Mesenchymal stem cell (in vitro differentiated cells and primary cell): Measurements from ENCODE around the gene NRIP2.

Source experiments
- DNase-seq: peaks from one replicate; pipeline ENCODE4 v3.0.0-alpha.2; 2013
- H2AFZ ChIP-seq: one replicate; pipeline ENCODE4 v1.6.1; 2013; ENCODE audit warnings: low read depth, mild to moderate bottlenecking, control low read depth, inconsistent platforms, low read length, moderate library complexity
- H2AK5ac ChIP-seq: 2 replicates; pipeline ENCODE4 v1.6.1; 2013; ENCODE audit warnings: low read length, moderate library complexity, mild to moderate bottlenecking, inconsistent platforms; ENCODE audit not compliant: severe bottlenecking
- H2BK120ac ChIP-seq: one replicate; pipeline ENCODE4 v1.6.1; 2013; ENCODE audit warnings: low read depth, mild to moderate bottlenecking, inconsistent platforms, low read length, moderate library complexity
- H2BK12ac ChIP-seq, 2 experiments: one replicate each; pipeline ENCODE4 v1.6.1; 2013; ENCODE audit warnings: inconsistent platforms in 2 of 2, low read length in 2 of 2, mild to moderate bottlenecking in 2 of 2, moderate library complexity in 2 of 2, control low read depth in 1 of 2
- H2BK15ac ChIP-seq: one replicate; pipeline ENCODE4 v1.6.1; 2013; ENCODE audit warnings: mild to moderate bottlenecking, low read depth, inconsistent platforms; ENCODE audit not compliant: poor library complexity, severe bottlenecking
- H2BK5ac ChIP-seq: 2 replicates; pipeline ENCODE4 v1.6.1; 2013; ENCODE audit warnings: low read depth, mild to moderate bottlenecking, low read length, control low read depth, inconsistent platforms; ENCODE audit not compliant: poor library complexity, severe bottlenecking
- H3K14ac ChIP-seq, 2 experiments: one replicate each; pipeline ENCODE4 v1.6.1; 2013; ENCODE audit warnings: inconsistent platforms in 2 of 2, low read length in 2 of 2, control low read depth in 1 of 2, mild to moderate bottlenecking in 1 of 2, moderate library complexity in 1 of 2
- H3K18ac ChIP-seq, 2 experiments: one replicate each; pipeline ENCODE4 v1.6.1; 2013; ENCODE audit warnings: inconsistent platforms in 2 of 2, low read length in 2 of 2, control low read depth in 1 of 2, low read depth in 1 of 2, mild to moderate bottlenecking in 1 of 2
- H3K23ac ChIP-seq, 2 experiments: one replicate each; pipeline ENCODE4 v1.6.1; 2013; ENCODE audit warnings: inconsistent platforms in 2 of 2, low read length in 2 of 2, mild to moderate bottlenecking in 2 of 2, moderate library complexity in 2 of 2, control low read depth in 1 of 2
- H3K27ac ChIP-seq: 2 replicates; pipeline ENCODE4 v1.5.1; 2013; ENCODE audit warnings: mild to moderate bottlenecking, moderate library complexity, low read length, control low read depth, inconsistent platforms; ENCODE audit not compliant: poor library complexity, severe bottlenecking
- H3K27me3 ChIP-seq, 2 experiments: 2 replicates each; pipeline versions ENCODE4 v1.6.1 to v1.7.0; 2013; ENCODE audit warnings: low read length in 2 of 2, mild to moderate bottlenecking in 2 of 2, moderate library complexity in 2 of 2, control low read depth in 1 of 2, inconsistent platforms in 1 of 2; ENCODE audit not compliant: control insufficient read depth in 1 of 2, insufficient read depth in 1 of 2
- H3K36me3 ChIP-seq, 2 experiments: 2 replicates each; pipeline versions ENCODE4 v1.6.1 to v1.7.0; 2013; ENCODE audit warnings: low read length in 2 of 2, control low read depth in 1 of 2, inconsistent platforms in 1 of 2, low read depth in 1 of 2, mild to moderate bottlenecking in 1 of 2; ENCODE audit not compliant: insufficient read depth in 2 of 2, control insufficient read depth in 1 of 2
- H3K4ac ChIP-seq, 2 experiments: one replicate each; pipeline ENCODE4 v1.6.1; 2013; ENCODE audit warnings: inconsistent platforms in 2 of 2, low read length in 2 of 2, mild to moderate bottlenecking in 2 of 2, moderate library complexity in 2 of 2, control low read depth in 1 of 2, low read depth in 1 of 2
- H3K4me1 ChIP-seq: 2 replicates; pipeline ENCODE4 v1.6.1; 2013; ENCODE audit warnings: low read depth, low read length, control low read depth; ENCODE audit not compliant: control insufficient read depth, insufficient read depth
- H3K4me2 ChIP-seq: 2 replicates; pipeline ENCODE4 v1.6.1; 2013; ENCODE audit warnings: low read length, mild to moderate bottlenecking, inconsistent platforms; ENCODE audit not compliant: poor library complexity, severe bottlenecking
- H3K4me3 ChIP-seq, 2 experiments: 2 replicates each; pipeline versions ENCODE4 v1.5.1 to v1.7.0; 2013; ENCODE audit warnings: low read length in 2 of 2, mild to moderate bottlenecking in 2 of 2, control low read depth in 1 of 2, low read depth in 1 of 2; ENCODE audit not compliant: insufficient read depth in 1 of 2
- H3K79me1 ChIP-seq: replicated peaks from 2 replicates; pipeline ENCODE4 v1.6.1; 2013; ENCODE audit warnings: mild to moderate bottlenecking, control low read depth, low read length, inconsistent platforms; ENCODE audit not compliant: poor library complexity, severe bottlenecking
- H3K9ac ChIP-seq: 2 replicates; pipeline ENCODE4 v1.7.0; 2013; ENCODE audit warnings: mild to moderate bottlenecking, low read length, moderate library complexity
- H3K9me3 ChIP-seq: 2 replicates; pipeline ENCODE4 v1.7.0; 2013; ENCODE audit warnings: mild to moderate bottlenecking, low read length; ENCODE audit not compliant: control insufficient read depth
- H4K8ac ChIP-seq: one replicate; pipeline ENCODE4 v1.6.1; 2013; ENCODE audit warnings: inconsistent platforms, mild to moderate bottlenecking, low read length, moderate library complexity
- H4K91ac ChIP-seq: one replicate; pipeline ENCODE4 v1.6.1; 2013; ENCODE audit warnings: mild to moderate bottlenecking, low read length, inconsistent platforms
- WGBS: methylation state at CpG from one replicate; pipeline ENCODE4 v1.1.7; 2013; ENCODE audit warnings: mixed read lengths; 5-methylcytosine and 5-hydroxymethylcytosine counted together

NRIP2 gene

GRCh38 chr12:2793561-2793960 lies 41.3 kb downstream of the NRIP2 start:
- H4K8ac ChIP-seq: no peak overlapping the region
- no peak overlapping the region for H3K23ac ChIP-seq
- no peak overlapping the region for H3K18ac ChIP-seq
- H3K79me1 ChIP-seq: peaks cover 20% of the 10 kb centered on the region
- no peak overlapping the region for H2AK5ac ChIP-seq
- H2BK12ac ChIP-seq: no peak overlapping the region
- H3K9me3 ChIP-seq: no peaks in the 10 kb centered on the region
- H3K27ac ChIP-seq: no peak overlapping the region
- H3K4me2 ChIP-seq: no peak overlapping the region
- no peak overlapping the region for H4K91ac ChIP-seq
- no peak overlapping the region for H3K14ac ChIP-seq
- H3K4me1 ChIP-seq: peaks cover 8% of the 10 kb centered on the region
- H2BK15ac ChIP-seq: no peak overlapping the region
- no peak overlapping the region for H2BK5ac ChIP-seq
- no peak overlapping the region for H3K4me3 ChIP-seq
- H3K27me3 ChIP-seq: peaks cover 7 to 15% of the 10 kb centered on the region in 2 experiments
- no peak overlapping the region for H3K9ac ChIP-seq
- no peak for DNase-seq
- peaks cover 8 to 15% of the 10 kb centered on the region in 2 experiments for H3K36me3 ChIP-seq
- H3K4ac ChIP-seq: no peak overlapping the region
- H2AFZ ChIP-seq: no peak overlapping the region
- WGBS: 93% methylated on average over 19 of the region's 21 CpGs
- H2BK120ac ChIP-seq: no peak overlapping the region

DNA sequence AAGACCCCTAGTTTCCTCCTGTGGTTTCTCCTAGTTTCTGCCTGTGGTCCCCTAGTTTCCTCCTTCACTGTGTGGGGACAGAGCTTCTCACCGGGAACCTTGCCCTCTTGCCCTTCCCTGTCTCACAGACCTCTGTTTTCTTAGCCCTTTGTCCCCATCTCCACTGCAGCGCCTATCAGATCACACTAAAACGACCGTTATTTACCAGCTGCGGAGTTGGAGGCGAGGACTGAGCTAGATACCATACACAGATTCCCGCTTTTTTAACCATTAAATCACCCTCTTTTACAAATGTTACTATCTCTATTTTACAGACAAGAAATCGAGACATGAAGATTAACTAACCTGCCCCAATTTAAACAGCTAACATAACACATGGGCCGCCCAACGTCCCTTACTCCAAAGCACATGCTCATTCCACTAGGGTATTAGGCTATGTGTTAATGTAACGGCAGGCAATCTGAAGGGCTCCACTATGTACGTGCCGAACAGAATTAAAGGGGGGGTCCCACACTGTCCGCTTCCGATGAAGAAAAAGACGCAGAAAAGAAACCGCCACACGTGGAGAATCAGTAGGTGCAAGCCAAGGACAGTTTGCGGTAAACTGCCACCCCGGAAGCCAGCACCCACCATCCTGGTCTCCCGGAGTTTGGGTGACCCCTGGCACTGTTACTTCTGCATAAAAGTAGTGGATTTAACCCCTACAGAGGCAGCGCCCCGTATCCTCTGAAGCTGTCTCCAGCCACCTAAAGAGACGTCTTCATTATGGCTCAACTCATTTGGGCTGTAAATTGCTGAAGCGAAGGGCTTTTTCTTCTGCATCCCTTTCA lies 41.9 kb downstream of the NRIP2 start:
- H3K36me3 ChIP-seq: peaks cover 5 to 8% of the 10 kb centered on the region in 2 experiments
- no peak overlapping the region for H3K4me2 ChIP-seq
- H3K27ac ChIP-seq: no peak overlapping the region
- no peak overlapping the region for H2BK120ac ChIP-seq
- H2BK15ac ChIP-seq: no peak overlapping the region
- H3K23ac ChIP-seq: no peak overlapping the region
- no peak overlapping the region for H3K18ac ChIP-seq
- H2BK12ac ChIP-seq: no peak overlapping the region
- H3K79me1 ChIP-seq: peaks cover 13% of the 10 kb centered on the region
- no peak for DNase-seq
- H2AFZ ChIP-seq: no peak overlapping the region
- H3K4me3 ChIP-seq: no peak overlapping the region
- peaks cover 9 to 16% of the 10 kb centered on the region in 2 experiments for H3K27me3 ChIP-seq
- no peak overlapping the region for H4K8ac ChIP-seq
- H3K4ac ChIP-seq: no peak overlapping the region
- H2BK5ac ChIP-seq: no peak overlapping the region
- no peak overlapping the region for H4K91ac ChIP-seq
- peaks cover 8% of the 10 kb centered on the region for H3K4me1 ChIP-seq
- H3K9me3 ChIP-seq: no peaks in the 10 kb centered on the region
- H3K9ac ChIP-seq: no peak overlapping the region
- WGBS: 89% methylated on average over 25 of the region's 25 CpGs
- no peak overlapping the region for H3K14ac ChIP-seq
- no peak overlapping the region for H2AK5ac ChIP-seq

GRCh38 chr12:2791089-2791488 lies 43.7 kb downstream of the NRIP2 start:
- Histone ChIP-seq H3K4me1 (peaks cover 6% of the 10 kb centered on the region), H3K18ac (no peak overlapping the region), H3K4me3 (no peak overlapping the region), H3K27ac (no peak overlapping the region), H2BK5ac (no peak overlapping the region), H2BK12ac (no peak overlapping the region), H2BK120ac (no peak overlapping the region), H3K14ac (no peak overlapping the region), H3K27me3 (peaks cover 14 to 16% of the 10 kb centered on the region in 2 experiments), H3K23ac (no peak overlapping the region), H4K91ac (no peak overlapping the region), H3K36me3 (no peaks in the 10 kb centered on the region), H3K4me2 (no peak overlapping the region), H3K4ac (no peak overlapping the region), H3K9me3 (no peaks in the 10 kb centered on the region), H4K8ac (no peak overlapping the region), H2BK15ac (no peak overlapping the region), H2AFZ (no peak overlapping the region), H3K79me1 (peaks cover 2% of the 10 kb centered on the region), H3K9ac (no peak overlapping the region), H2AK5ac (no peak overlapping the region)
- no peak for DNase-seq
- WGBS: 82% methylated on average over 6 of the region's 6 CpGs

DNA sequence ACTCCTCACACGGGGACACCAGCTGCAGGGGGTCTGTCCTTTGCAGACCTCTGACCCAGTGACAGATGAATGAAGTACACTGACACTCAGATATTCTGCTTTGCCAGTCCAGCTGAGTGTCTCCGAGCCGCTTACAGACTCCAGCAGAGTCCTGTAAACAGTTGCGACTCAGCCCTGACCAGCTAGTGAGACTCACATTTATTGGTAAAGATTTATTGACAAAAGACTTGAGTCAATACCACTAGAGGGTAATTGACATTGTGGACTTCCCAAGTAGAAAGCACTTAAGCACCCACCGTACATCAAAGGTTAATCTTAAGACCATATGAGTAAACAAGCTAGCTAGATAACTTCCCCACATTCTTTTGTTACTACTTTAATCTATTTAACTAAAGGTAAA lies 49.8 kb downstream of the NRIP2 start:
- no peak overlapping the region for H4K8ac ChIP-seq
- peaks cover 3% of the 10 kb centered on the region for H3K4me1 ChIP-seq
- no peak overlapping the region for H3K27ac ChIP-seq
- H2AFZ ChIP-seq: no peak overlapping the region
- no peak overlapping the region for H3K23ac ChIP-seq
- no peak overlapping the region for H2BK120ac ChIP-seq
- no peak overlapping the region for H3K4me2 ChIP-seq
- H3K36me3 ChIP-seq: no peaks in the 10 kb centered on the region
- H2AK5ac ChIP-seq: no peak overlapping the region
- peaks cover 39 to 40% of the 10 kb centered on the region in 2 experiments for H3K27me3 ChIP-seq
- H3K14ac ChIP-seq: no peak overlapping the region
- H2BK12ac ChIP-seq: no peak overlapping the region
- H3K9ac ChIP-seq: no peak overlapping the region
- H3K79me1 ChIP-seq: no peaks in the 10 kb centered on the region
- peak; percentile 5 for DNase-seq
- WGBS: 18% methylated on average over 5 of the region's 5 CpGs
- H3K4me3 ChIP-seq: no peak overlapping the region
- H2BK5ac ChIP-seq: no peak overlapping the region
- H3K9me3 ChIP-seq: no peaks in the 10 kb centered on the region
- H4K91ac ChIP-seq: no peak overlapping the region
- no peak overlapping the region for H3K18ac ChIP-seq
- no peak overlapping the region for H2BK15ac ChIP-seq
- no peak overlapping the region for H3K4ac ChIP-seq
